A549 (cell line): Measurements from ENCODE around the gene IDUA.

Experiments used
- BHLHE40 ChIP-seq: IDR thresholded peaks from 2 replicates; pipeline ENCODE4 v1.6.1; 2012; ENCODE audit warnings: low read depth, low read length, inconsistent platforms
- CEBPB ChIP-seq, 2 experiments: fragments of >200 bp in 1 of 2; sonication (Bioruptor Twin) in 1 of 2; formaldehyde crosslinking in 1 of 2; IDR thresholded peaks; 2 replicates each; pipeline ENCODE4 v1.6.1; 2012 to 2016
- CHD2 ChIP-seq: fragments of 150-350 bp; IDR thresholded peaks from 2 replicates; pipeline ENCODE4 v1.6.1; 2014; ENCODE audit warnings: low read length; ENCODE audit not compliant: partially characterized antibody
- EP300 ChIP-seq, 2 experiments: fragments of >200 bp; sonication (Bioruptor Twin); formaldehyde crosslinking; IDR thresholded peaks; 2 replicates in 1 of 2; 3 replicates in 1 of 2; pipeline ENCODE4 v1.6.1; 2016 to 2017
- ESRRA ChIP-seq: fragments of 150-350 bp; IDR thresholded peaks from 2 replicates; pipeline ENCODE4 v1.6.1; 2014; ENCODE audit warnings: mild to moderate bottlenecking, low read length, borderline replicate concordance
- HDAC2 ChIP-seq: fragments of 200-600 bp; sonication (generic); IDR thresholded peaks from 2 replicates; pipeline ENCODE4 v1.6.1; 2016
- POLR2A ChIP-seq: IDR thresholded peaks from 2 replicates; pipeline ENCODE4 v1.6.1; 2012; ENCODE audit warnings: mild to moderate bottlenecking, low read length
- RAD21 ChIP-seq, 2 experiments: fragments of >200 bp in 1 of 2; sonication (Bioruptor Twin) in 1 of 2; formaldehyde crosslinking in 1 of 2; IDR thresholded peaks in 1 of 2; conservative IDR thresholded peaks in 1 of 2; 2 replicates in 1 of 2; 3 replicates in 1 of 2; pipeline ENCODE4 v1.6.1; 2012 to 2018; ENCODE audit warnings: inconsistent platforms in 1 of 2
- RFX5 ChIP-seq: fragments of 450-650 bp; IDR thresholded peaks from 2 replicates; pipeline ENCODE4 v1.7.1; 2014; ENCODE audit warnings: antibody characterized with exemption, mild to moderate bottlenecking, moderate library complexity
- RNF2 ChIP-seq: fragments of 200-600 bp; sonication (generic); IDR thresholded peaks from 2 replicates; pipeline ENCODE4 v1.6.1; 2016; ENCODE audit warnings: low read depth, mild to moderate bottlenecking, antibody characterized with exemption, moderate library complexity, borderline replicate concordance
- ZSCAN20 ChIP-seq: fragments of 250-450 bp; sonication (Bioruptor Pico); IDR thresholded peaks from 2 replicates; pipeline ENCODE4 v1.8.0; 2022; ENCODE audit warnings: mild to moderate bottlenecking, moderate library complexity
- TF ChIP-seq, protein P1 (sequence below): fragments of >200 bp; sonication (Bioruptor Twin); formaldehyde crosslinking; IDR thresholded peaks from 3 replicates; pipeline ENCODE4 v1.5.1; 2016
- TF ChIP-seq, protein P2 (sequence below): IDR thresholded peaks from 2 replicates; pipeline ENCODE4 v1.6.1; 2012

- TF ChIP-seq POLR2A (no peak), RNF2 (no peak), EP300 (IDR thresholded peaks at IDR 0.05) (no peak), ZSCAN20 (CRISPR knock-in tag) (no peak), CHD2 (no peak), BHLHE40 (no peak), CEBPB (IDR thresholded peaks at IDR 0.05) (no peak), RFX5 (no peak), RAD21 (conservative IDR thresholded peaks at IDR 0.05 in 1 of 2, IDR thresholded peaks at IDR 0.05 in 1 of 2) (no peak), HDAC2 (no peak), ESRRA (no peak)
- TF ChIP-seq, protein P1, sequence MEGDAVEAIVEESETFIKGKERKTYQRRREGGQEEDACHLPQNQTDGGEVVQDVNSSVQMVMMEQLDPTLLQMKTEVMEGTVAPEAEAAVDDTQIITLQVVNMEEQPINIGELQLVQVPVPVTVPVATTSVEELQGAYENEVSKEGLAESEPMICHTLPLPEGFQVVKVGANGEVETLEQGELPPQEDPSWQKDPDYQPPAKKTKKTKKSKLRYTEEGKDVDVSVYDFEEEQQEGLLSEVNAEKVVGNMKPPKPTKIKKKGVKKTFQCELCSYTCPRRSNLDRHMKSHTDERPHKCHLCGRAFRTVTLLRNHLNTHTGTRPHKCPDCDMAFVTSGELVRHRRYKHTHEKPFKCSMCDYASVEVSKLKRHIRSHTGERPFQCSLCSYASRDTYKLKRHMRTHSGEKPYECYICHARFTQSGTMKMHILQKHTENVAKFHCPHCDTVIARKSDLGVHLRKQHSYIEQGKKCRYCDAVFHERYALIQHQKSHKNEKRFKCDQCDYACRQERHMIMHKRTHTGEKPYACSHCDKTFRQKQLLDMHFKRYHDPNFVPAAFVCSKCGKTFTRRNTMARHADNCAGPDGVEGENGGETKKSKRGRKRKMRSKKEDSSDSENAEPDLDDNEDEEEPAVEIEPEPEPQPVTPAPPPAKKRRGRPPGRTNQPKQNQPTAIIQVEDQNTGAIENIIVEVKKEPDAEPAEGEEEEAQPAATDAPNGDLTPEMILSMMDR, result no peak
- TF ChIP-seq, protein P2, sequence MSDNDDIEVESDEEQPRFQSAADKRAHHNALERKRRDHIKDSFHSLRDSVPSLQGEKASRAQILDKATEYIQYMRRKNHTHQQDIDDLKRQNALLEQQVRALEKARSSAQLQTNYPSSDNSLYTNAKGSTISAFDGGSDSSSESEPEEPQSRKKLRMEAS, result no peak; the same call in 1 of the 2 replicates
Measured at GRCh38 chr4:972651-973424, 14.0 kb upstream of the IDUA start.
